WTC11 (cell line): ENCODE measurements around the gene RND3.

Experiments used
- HMGXB4 ChIP-seq: sonication (generic); formaldehyde crosslinking; IDR thresholded peaks from 2 replicates; pipeline ENCODE4 v1.8.1; 2023; ENCODE audit warnings: mild to moderate bottlenecking, moderate library complexity, missing genetic modification reagents
- NR3C1 ChIP-seq: sonication (generic); formaldehyde crosslinking; conservative IDR thresholded peaks from 2 replicates; pipeline ENCODE4 v1.8.1; 2023; ENCODE audit warnings: low read depth, mild to moderate bottlenecking, missing genetic modification reagents
- RELA ChIP-seq: sonication (generic); formaldehyde crosslinking; IDR thresholded peaks from 2 replicates; pipeline ENCODE4 v1.8.1; 2022; ENCODE audit warnings: missing genetic modification reagents, mild to moderate bottlenecking, borderline replicate concordance
- SP1 ChIP-seq: sonication (generic); formaldehyde crosslinking; conservative IDR thresholded peaks from 2 replicates; pipeline ENCODE4 v1.8.1; 2022; ENCODE audit warnings: missing genetic modification reagents
- STAT6 ChIP-seq: sonication (generic); formaldehyde crosslinking; conservative IDR thresholded peaks from 2 replicates; pipeline ENCODE4 v1.8.1; 2023; ENCODE audit warnings: mild to moderate bottlenecking, low read depth, missing genetic modification reagents, moderate library complexity
- TP53 ChIP-seq: sonication (generic); formaldehyde crosslinking; IDR thresholded peaks from 2 replicates; pipeline ENCODE4 v1.8.1; 2023; ENCODE audit warnings: mild to moderate bottlenecking, missing genetic modification reagents
- ZNF219 ChIP-seq: sonication (generic); formaldehyde crosslinking; IDR thresholded peaks from 2 replicates; pipeline ENCODE4 v1.8.0; 2023; ENCODE audit warnings: missing genetic modification reagents, mild to moderate bottlenecking, borderline replicate concordance
- ZNF281 ChIP-seq: sonication (generic); formaldehyde crosslinking; IDR thresholded peaks from 2 replicates; pipeline ENCODE4 v1.8.0; 2023; ENCODE audit warnings: mild to moderate bottlenecking, missing genetic modification reagents
- ZNF317 ChIP-seq: sonication (generic); formaldehyde crosslinking; IDR thresholded peaks from 2 replicates; pipeline ENCODE4 v1.8.1; 2023; ENCODE audit warnings: low read depth, mild to moderate bottlenecking, moderate library complexity, missing genetic modification reagents, borderline replicate concordance
- ZNF425 ChIP-seq: fragments of 250-450 bp; sonication (Bioruptor Pico); conservative IDR thresholded peaks from 2 replicates; pipeline ENCODE4 v1.9.0; 2021; ENCODE audit warnings: mild to moderate bottlenecking
- ZSCAN18 ChIP-seq: fragments of 250-450 bp; sonication (Bioruptor Pico); IDR thresholded peaks from 2 replicates; pipeline ENCODE4 v2.1.2; 2022; ENCODE audit warnings: mild to moderate bottlenecking, moderate library complexity
- TF ChIP-seq, protein P1 (sequence below): fragments of 200-600 bp; IDR thresholded peaks from 2 replicates; pipeline ENCODE4 v1.8.0; 2022; ENCODE audit warnings: antibody characterized with exemption
- TF ChIP-seq, protein P2 (sequence below): fragments of 250-450 bp; sonication (Bioruptor Pico); IDR thresholded peaks from 2 replicates; pipeline ENCODE4 v1.9.0; 2021; ENCODE audit warnings: moderate library complexity, mild to moderate bottlenecking, inconsistent platforms, borderline replicate concordance

DNA sequence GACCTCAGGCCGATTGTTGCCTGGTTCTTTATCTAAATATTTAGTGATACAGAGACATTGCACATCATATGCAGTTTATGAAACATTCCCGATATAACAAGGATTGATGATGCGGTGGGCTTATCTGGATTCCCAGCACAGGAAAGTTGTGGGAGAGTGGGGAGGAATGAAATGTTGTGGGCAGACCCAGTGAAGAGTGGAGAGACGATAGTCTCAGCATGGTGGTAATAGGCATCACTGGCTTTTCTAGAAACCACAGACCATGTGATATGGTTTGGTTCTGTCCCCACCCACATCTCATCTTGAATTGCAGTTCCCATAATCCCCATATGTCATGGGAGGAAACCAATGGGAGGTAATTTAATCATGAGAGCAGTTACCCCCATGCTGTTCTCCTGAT, 34.8 kb upstream of the RND3 start:
- TF ChIP-seq NR3C1 (CRISPR knock-in tag) (no peak), ZNF219 (CRISPR knock-in tag) (no peak), ZSCAN18 (CRISPR knock-in tag) (no peak), ZNF281 (CRISPR knock-in tag) (no peak), HMGXB4 (no peak), SP1 (CRISPR knock-in tag) (no peak), TP53 (CRISPR knock-in tag) (no peak), ZNF317 (no peak), ZNF425 (CRISPR knock-in tag) (no peak), RELA (CRISPR knock-in tag) (no peak), STAT6 (CRISPR knock-in tag) (no peak)
- TF ChIP-seq, protein P1, sequence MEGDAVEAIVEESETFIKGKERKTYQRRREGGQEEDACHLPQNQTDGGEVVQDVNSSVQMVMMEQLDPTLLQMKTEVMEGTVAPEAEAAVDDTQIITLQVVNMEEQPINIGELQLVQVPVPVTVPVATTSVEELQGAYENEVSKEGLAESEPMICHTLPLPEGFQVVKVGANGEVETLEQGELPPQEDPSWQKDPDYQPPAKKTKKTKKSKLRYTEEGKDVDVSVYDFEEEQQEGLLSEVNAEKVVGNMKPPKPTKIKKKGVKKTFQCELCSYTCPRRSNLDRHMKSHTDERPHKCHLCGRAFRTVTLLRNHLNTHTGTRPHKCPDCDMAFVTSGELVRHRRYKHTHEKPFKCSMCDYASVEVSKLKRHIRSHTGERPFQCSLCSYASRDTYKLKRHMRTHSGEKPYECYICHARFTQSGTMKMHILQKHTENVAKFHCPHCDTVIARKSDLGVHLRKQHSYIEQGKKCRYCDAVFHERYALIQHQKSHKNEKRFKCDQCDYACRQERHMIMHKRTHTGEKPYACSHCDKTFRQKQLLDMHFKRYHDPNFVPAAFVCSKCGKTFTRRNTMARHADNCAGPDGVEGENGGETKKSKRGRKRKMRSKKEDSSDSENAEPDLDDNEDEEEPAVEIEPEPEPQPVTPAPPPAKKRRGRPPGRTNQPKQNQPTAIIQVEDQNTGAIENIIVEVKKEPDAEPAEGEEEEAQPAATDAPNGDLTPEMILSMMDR = no peak
- TF ChIP-seq, protein P2, sequence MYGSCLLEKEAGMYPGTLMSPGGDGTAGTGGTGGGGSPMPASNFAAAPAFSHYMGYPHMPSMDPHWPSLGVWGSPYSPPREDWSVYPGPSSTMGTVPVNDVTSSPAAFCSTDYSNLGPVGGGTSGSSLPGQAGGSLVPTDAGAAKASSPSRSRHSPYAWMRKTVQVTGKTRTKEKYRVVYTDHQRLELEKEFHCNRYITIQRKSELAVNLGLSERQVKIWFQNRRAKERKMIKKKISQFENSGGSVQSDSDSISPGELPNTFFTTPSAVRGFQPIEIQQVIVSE (CRISPR knock-in tag) = no peak
